HFF-Myc (cell line): ENCODE results near the gene STAB2.

ENCODE experiments used
- DNase-seq: peaks from one replicate; pipeline ENCODE4 v3.0.0-alpha.2; 2011; ENCODE audit warnings: low read depth; ENCODE audit errors: extremely low read depth
- H3K4me3 ChIP-seq: replicated peaks from 2 replicates; pipeline ENCODE4 v1.5.1; 2011; ENCODE audit warnings: low read depth, mild to moderate bottlenecking, control low read depth, low read length
- CTCF ChIP-seq: IDR thresholded peaks from 2 replicates; pipeline ENCODE4 v1.5.1; 2012; ENCODE audit warnings: mild to moderate bottlenecking, low read depth, low read length, control low read depth; ENCODE audit errors: missing control alignments

STAB2 gene

GRCh38 chr12:103798586-103798985, 211.5 kb downstream of the STAB2 start:
- TF ChIP-seq CTCF, result no peak
- no peak overlapping the region for H3K4me3 ChIP-seq
- DNase-seq, result no peak

- H3K4me3 ChIP-seq, result no peak overlapping the region
- DNase-seq, result no peak
- no peak for TF ChIP-seq CTCF
These were observed 212.4 kb downstream of the STAB2 start for GRCh38 chr12:103799504-103799856.

GRCh38 chr12:103799857-103800771, 213.0 kb downstream of the STAB2 start:
- no peak for TF ChIP-seq CTCF
- H3K4me3 ChIP-seq, result no peak overlapping the region
- DNase-seq, result no peak

- no peak for TF ChIP-seq CTCF
- DNase-seq, result no peak
- no peak overlapping the region for H3K4me3 ChIP-seq
These were observed 214.9 kb downstream of the STAB2 start for GRCh38 chr12:103801709-103802585.

- H3K4me3 ChIP-seq, result no peak overlapping the region
- no peak for TF ChIP-seq CTCF
- no peak for DNase-seq
These were observed 215.5 kb downstream of the STAB2 start for GRCh38 chr12:103802586-103802886.

GRCh38 chr12:103803847-103804246, 216.8 kb downstream of the STAB2 start:
- no peak overlapping the region for H3K4me3 ChIP-seq
- DNase-seq, result no peak
- TF ChIP-seq CTCF, result no peak
